HCT116 (cell line): Measurements from ENCODE around the gene RASGRF1. TPM values are rescaled to one million over a fixed set of nuclear protein-coding genes. Genes with fewer than 3 reads are reported as not detected.

Experiments
- ATAC-seq: fragments of 200-7000 bp; cut with Tn5 transposase; 2 replicates; pipeline ENCODE4 v1.9.1; 2020; ENCODE audit warnings: mild to moderate bottlenecking, moderate library complexity
- BruUV-seq: library from RNA; stranded (reverse); fragments of 400-500 nt; replicated peaks from 2 replicates; lab custom pipeline; 2021; lab: Mats Ljungman, UMichigan
- CTCF ChIA-PET: fragments of 300-600 bp; sonication (Branson Sonifier 250); formaldehyde crosslinking; loops from one replicate; lab custom pipeline; 2021; ENCODE audit warnings: antibody characterized with exemption; lab: Charles Lee
- POLR2A ChIA-PET: fragments of 300-600, 350-600 bp; sonication (Branson Sonifier 250); formaldehyde crosslinking; loops from one replicate; lab custom pipeline; 2021; ENCODE audit warnings: antibody characterized with exemption; lab: Charles Lee
- RAD21 ChIA-PET, 2 experiments: fragments of 300-600 bp; sonication (Branson Sonifier 250); formaldehyde crosslinking; loops; one replicate each; lab custom pipeline; 2023; ENCODE audit warnings: low total read pairs in 2 of 2; ENCODE audit not compliant: uncharacterized antibody in 2 of 2, unreplicated experiment in 2 of 2, low non-redundant PET in 1 of 2; lab: Charles Lee
- DNase-seq: peaks from one replicate; pipeline ENCODE4 v3.0.0-alpha.2; 2010; ENCODE audit warnings: low read depth, low spot score
- H2AFZ ChIP-seq: fragments of 200-600 bp; shearing (Covaris generic), sonication (generic); 2 replicates; pipeline ENCODE4 v1.6.1; 2017; ENCODE audit warnings: low read depth, mixed run types, mixed read lengths, antibody characterized with exemption, low read length; ENCODE audit not compliant: poor library complexity, severe bottlenecking
- H3K27ac ChIP-seq: 2 replicates; pipeline ENCODE4 v1.5.1; 2012; ENCODE audit warnings: low read depth, low read length
- H3K27me3 ChIP-seq: fragments of 200-600 bp; sonication (generic); 2 replicates; pipeline ENCODE4 v1.6.1; 2016; ENCODE audit warnings: mixed run types, low read length, mixed read lengths; ENCODE audit not compliant: insufficient read depth
- H3K36me3 ChIP-seq, 2 experiments: fragments of 200-500 bp in 1 of 2; fragments of 200-600 bp in 1 of 2; sonication (Bioruptor generic) in 1 of 2; sonication (generic) in 1 of 2; 2 replicates each; pipeline versions ENCODE4 v1.5.1 to v1.6.1; 2014 to 2016; ENCODE audit warnings: low read length in 2 of 2, inconsistent platforms in 1 of 2, mixed read lengths in 1 of 2, mixed run types in 1 of 2; ENCODE audit not compliant: insufficient read depth in 2 of 2, control insufficient read depth in 1 of 2
- H3K4me1 ChIP-seq, 2 experiments: fragments of 200-600 bp in 1 of 2; sonication (generic) in 1 of 2; 2 replicates each; pipeline versions ENCODE4 v1.5.1 to v1.6.1; 2012 to 2017; ENCODE audit warnings: low read length in 2 of 2, inconsistent platforms in 1 of 2, mild to moderate bottlenecking in 1 of 2, mixed read lengths in 1 of 2, mixed run types in 1 of 2, moderate library complexity in 1 of 2; ENCODE audit not compliant: insufficient read depth in 2 of 2, control insufficient read depth in 1 of 2
- H3K4me2 ChIP-seq: fragments of 200-600 bp; sonication (generic); 2 replicates; pipeline ENCODE4 v1.6.1; 2017; ENCODE audit warnings: mixed run types, low read length, mixed read lengths
- H3K4me3 ChIP-seq, 2 experiments: fragments of 200-600 bp in 1 of 2; sonication (generic) in 1 of 2; replicated peaks in 1 of 2; 2 replicates each; pipeline ENCODE4 v1.5.1; 2011 to 2016; ENCODE audit warnings: low read length in 2 of 2, control low read depth in 1 of 2, low read depth in 1 of 2, mild to moderate bottlenecking in 1 of 2, mixed read lengths in 1 of 2, mixed run types in 1 of 2
- H3K79me2 ChIP-seq: fragments of 200-600 bp; sonication (generic); 2 replicates; pipeline ENCODE4 v1.6.1; 2017; ENCODE audit warnings: mild to moderate bottlenecking, mixed run types, low read length, moderate library complexity, mixed read lengths; ENCODE audit not compliant: insufficient read depth
- H3K9ac ChIP-seq: fragments of 200-600 bp; sonication (generic); 2 replicates; pipeline ENCODE4 v1.6.1; 2016; ENCODE audit warnings: low read length, mixed read lengths
- H3K9me2 ChIP-seq: fragments of 200-600 bp; sonication (generic), shearing (Covaris generic); 2 replicates; pipeline ENCODE4 v1.6.1; 2017; ENCODE audit warnings: mixed run types, mild to moderate bottlenecking, moderate library complexity; ENCODE audit not compliant: insufficient read depth
- H3K9me3 ChIP-seq, 2 experiments: fragments of 200-500 bp in 1 of 2; fragments of 200-600 bp in 1 of 2; sonication (Bioruptor generic) in 1 of 2; sonication (generic) in 1 of 2; 2 replicates each; pipeline ENCODE4 v1.6.1; 2014 to 2017; ENCODE audit warnings: low read length in 2 of 2, mixed read lengths in 2 of 2, inconsistent platforms in 1 of 2, low read depth in 1 of 2, mild to moderate bottlenecking in 1 of 2, mixed run types in 1 of 2, moderate library complexity in 1 of 2; ENCODE audit not compliant: control insufficient read depth in 1 of 2, insufficient read depth in 1 of 2
- H4K20me1 ChIP-seq: fragments of 200-600 bp; sonication (generic), shearing (Covaris generic); 2 replicates; pipeline ENCODE4 v1.6.1; 2017; ENCODE audit warnings: mixed run types, mild to moderate bottlenecking, moderate library complexity; ENCODE audit not compliant: insufficient read depth
- CBX3 ChIP-seq: IDR thresholded peaks from 2 replicates; pipeline ENCODE4 v1.6.1; 2012; ENCODE audit warnings: low read depth
- EGR1 ChIP-seq: IDR thresholded peaks from 2 replicates; pipeline ENCODE4 v1.6.1; 2012; ENCODE audit warnings: low read depth
- ELF1 ChIP-seq: IDR thresholded peaks from 2 replicates; pipeline ENCODE4 v1.6.1; 2012; ENCODE audit warnings: low read depth, borderline replicate concordance
- EZH2 ChIP-seq: fragments of 200-600 bp; sonication (generic); IDR thresholded peaks from 2 replicates; pipeline ENCODE4 v1.6.1; 2017; ENCODE audit warnings: antibody characterized with exemption, mixed run types
- EZH2phosphoT487 ChIP-seq: fragments of 200-600 bp; IDR thresholded peaks from 2 replicates; pipeline ENCODE4 v1.6.1; 2018; ENCODE audit warnings: antibody characterized with exemption, borderline replicate concordance
- FOSL1 ChIP-seq: IDR thresholded peaks from 2 replicates; pipeline ENCODE4 v1.6.1; 2012; ENCODE audit warnings: low read depth
- POLR2AphosphoS5 ChIP-seq: IDR thresholded peaks from 2 replicates; pipeline ENCODE4 v1.6.1; 2011; ENCODE audit warnings: mild to moderate bottlenecking, low read depth, low read length, moderate library complexity
- RAD21 ChIP-seq: IDR thresholded peaks from 2 replicates; pipeline ENCODE4 v1.6.1; 2012; ENCODE audit warnings: low read depth, mild to moderate bottlenecking
- SIN3A ChIP-seq: IDR thresholded peaks from 2 replicates; pipeline ENCODE4 v1.6.1; 2012; ENCODE audit warnings: low read depth
- SP1 ChIP-seq: IDR thresholded peaks from 2 replicates; pipeline ENCODE4 v1.6.1; 2012; ENCODE audit warnings: low read depth
- SRF ChIP-seq: IDR thresholded peaks from 2 replicates; pipeline ENCODE4 v1.6.1; 2012; ENCODE audit warnings: low read depth
- YY1 ChIP-seq: IDR thresholded peaks from 2 replicates; pipeline ENCODE4 v1.6.1; 2011; ENCODE audit warnings: low read length, low read depth, moderate library complexity, mild to moderate bottlenecking; ENCODE audit not compliant: insufficient replicate concordance; ENCODE audit errors: extremely low read depth
- ZFX ChIP-seq: fragments of 450-650 bp; IDR thresholded peaks from 2 replicates; pipeline ENCODE4 v1.6.1; 2017
- ZNF274 ChIP-seq: fragments of 200-500 bp; sonication (Bioruptor generic); IDR thresholded peaks from 2 replicates; pipeline ENCODE4 v1.6.1; 2014; ENCODE audit warnings: mild to moderate bottlenecking, low read depth, low read length, inconsistent platforms
- intact Hi-C: fragments of 100-400 bp; cut with micrococcal nuclease; formaldehyde crosslinking; loops from 2 replicates; pipeline ENCODE4 v1.10.0; 2022
- total RNA-seq: library from RNA; stranded (reverse); gene quantifications from one replicate; pipeline ENCODE4 v1.2.1, GENCODE V29; 2021; ENCODE audit not compliant: unreplicated experiment
- TF ChIP-seq, protein P1 (sequence below), 3 experiments: fragments of 200-600 bp in 1 of 3; sonication (generic) in 1 of 3; IDR thresholded peaks in 2 of 3; conservative IDR thresholded peaks in 1 of 3; 2 replicates each; pipeline ENCODE4 v1.5.1; 2012 to 2017; ENCODE audit warnings: low read depth in 2 of 3, low read length in 2 of 3, antibody characterized with exemption in 1 of 3, borderline replicate concordance in 1 of 3, control low read depth in 1 of 3, mild to moderate bottlenecking in 1 of 3, mixed read lengths in 1 of 3, mixed run types in 1 of 3, moderate library complexity in 1 of 3; ENCODE audit not compliant: insufficient read depth in 1 of 3
- TF ChIP-seq, protein P2 (sequence below): IDR thresholded peaks from 2 replicates; pipeline ENCODE4 v1.6.1; 2012
- TF ChIP-seq, protein P3 (sequence below): IDR thresholded peaks from 2 replicates; pipeline ENCODE4 v1.6.1; 2012; ENCODE audit warnings: low read depth
- TF ChIP-seq, protein P4 (sequence below): IDR thresholded peaks from 2 replicates; pipeline ENCODE4 v1.6.1; 2012

Gene RASGRF1
- total RNA-seq, 1 experiment from 2014 or later: 2.4 TPM

DNA sequence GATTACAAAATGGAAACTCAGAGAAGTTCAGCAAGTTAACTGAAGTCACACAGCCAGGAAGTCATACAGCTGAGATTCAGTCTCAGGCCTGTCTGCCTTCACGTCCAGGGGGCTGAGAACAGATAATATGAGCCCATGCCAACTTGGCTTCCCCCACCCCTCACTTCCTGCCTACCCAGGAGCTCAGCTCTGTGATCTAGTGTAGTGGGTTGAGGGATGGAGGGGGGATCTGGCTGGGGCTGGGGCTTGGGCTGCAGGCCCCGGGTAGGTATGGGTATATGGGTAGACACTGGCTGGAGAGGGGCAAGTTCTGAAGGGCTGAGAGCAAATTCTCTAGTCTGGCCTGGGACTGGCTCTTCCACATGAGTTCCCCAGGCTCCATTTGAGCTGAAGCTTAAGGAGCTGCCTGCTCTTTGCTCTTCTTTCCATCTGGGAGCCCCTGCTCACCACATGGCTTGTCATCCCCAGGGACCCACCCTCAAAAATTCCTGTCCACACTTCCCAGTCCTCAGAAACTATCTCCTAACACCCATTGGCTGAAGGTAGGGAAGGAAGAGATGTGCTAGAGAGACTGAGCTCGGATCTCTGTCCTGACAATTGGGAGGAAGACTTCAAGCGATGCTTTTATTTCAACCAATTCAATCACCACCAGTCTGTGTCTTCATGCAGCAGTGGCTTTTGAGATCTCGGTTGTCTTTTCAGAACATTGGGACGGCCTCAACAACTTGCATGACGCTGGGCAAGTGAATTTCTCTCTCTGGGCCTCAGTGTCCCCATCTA, 2.0 kb downstream of the RASGRF1 start:
- ChIA-PET CTCF (no interaction called here), POLR2A (no interaction called here), RAD21 (no interaction called here)
- Histone ChIP-seq H3K36me3 (no peaks in the 10 kb centered on the region), H3K9ac (no peak overlapping the region), H3K27me3 (peaks cover 30% of the 10 kb centered on the region), H3K4me1 (no peaks in the 10 kb centered on the region), H4K20me1 (no peaks in the 10 kb centered on the region), H3K4me2 (no peak overlapping the region), H3K4me3 (no peak overlapping the region), H3K9me3 (no peaks in the 10 kb centered on the region), H3K9me2 (no peaks in the 10 kb centered on the region), H3K79me2 (no peaks in the 10 kb centered on the region), H3K27ac (no peak overlapping the region), H2AFZ (no peak overlapping the region)
- intact Hi-C loops: no loop called here
- TF ChIP-seq, protein P1, sequence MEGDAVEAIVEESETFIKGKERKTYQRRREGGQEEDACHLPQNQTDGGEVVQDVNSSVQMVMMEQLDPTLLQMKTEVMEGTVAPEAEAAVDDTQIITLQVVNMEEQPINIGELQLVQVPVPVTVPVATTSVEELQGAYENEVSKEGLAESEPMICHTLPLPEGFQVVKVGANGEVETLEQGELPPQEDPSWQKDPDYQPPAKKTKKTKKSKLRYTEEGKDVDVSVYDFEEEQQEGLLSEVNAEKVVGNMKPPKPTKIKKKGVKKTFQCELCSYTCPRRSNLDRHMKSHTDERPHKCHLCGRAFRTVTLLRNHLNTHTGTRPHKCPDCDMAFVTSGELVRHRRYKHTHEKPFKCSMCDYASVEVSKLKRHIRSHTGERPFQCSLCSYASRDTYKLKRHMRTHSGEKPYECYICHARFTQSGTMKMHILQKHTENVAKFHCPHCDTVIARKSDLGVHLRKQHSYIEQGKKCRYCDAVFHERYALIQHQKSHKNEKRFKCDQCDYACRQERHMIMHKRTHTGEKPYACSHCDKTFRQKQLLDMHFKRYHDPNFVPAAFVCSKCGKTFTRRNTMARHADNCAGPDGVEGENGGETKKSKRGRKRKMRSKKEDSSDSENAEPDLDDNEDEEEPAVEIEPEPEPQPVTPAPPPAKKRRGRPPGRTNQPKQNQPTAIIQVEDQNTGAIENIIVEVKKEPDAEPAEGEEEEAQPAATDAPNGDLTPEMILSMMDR (IDR thresholded peaks at IDR 0.05 in 2 of 3, conservative IDR thresholded peaks at IDR 0.05 in 1 of 3; ENCODE audit: borderline replicate concordance in 1 of 3, insufficient read depth in 1 of 3, low read depth in 2 of 3, low read length in 2 of 3): no peak
- no peak for TF ChIP-seq ZNF274
- TF ChIP-seq SRF: no peak
- no peak for TF ChIP-seq FOSL1
- TF ChIP-seq EZH2phosphoT487: no peak
- no peak for TF ChIP-seq YY1
- TF ChIP-seq CBX3: no peak
- TF ChIP-seq, protein P2, sequence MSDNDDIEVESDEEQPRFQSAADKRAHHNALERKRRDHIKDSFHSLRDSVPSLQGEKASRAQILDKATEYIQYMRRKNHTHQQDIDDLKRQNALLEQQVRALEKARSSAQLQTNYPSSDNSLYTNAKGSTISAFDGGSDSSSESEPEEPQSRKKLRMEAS: no peak
- TF ChIP-seq ZFX: no peak
- no peak for TF ChIP-seq ELF1
- TF ChIP-seq, protein P3, sequence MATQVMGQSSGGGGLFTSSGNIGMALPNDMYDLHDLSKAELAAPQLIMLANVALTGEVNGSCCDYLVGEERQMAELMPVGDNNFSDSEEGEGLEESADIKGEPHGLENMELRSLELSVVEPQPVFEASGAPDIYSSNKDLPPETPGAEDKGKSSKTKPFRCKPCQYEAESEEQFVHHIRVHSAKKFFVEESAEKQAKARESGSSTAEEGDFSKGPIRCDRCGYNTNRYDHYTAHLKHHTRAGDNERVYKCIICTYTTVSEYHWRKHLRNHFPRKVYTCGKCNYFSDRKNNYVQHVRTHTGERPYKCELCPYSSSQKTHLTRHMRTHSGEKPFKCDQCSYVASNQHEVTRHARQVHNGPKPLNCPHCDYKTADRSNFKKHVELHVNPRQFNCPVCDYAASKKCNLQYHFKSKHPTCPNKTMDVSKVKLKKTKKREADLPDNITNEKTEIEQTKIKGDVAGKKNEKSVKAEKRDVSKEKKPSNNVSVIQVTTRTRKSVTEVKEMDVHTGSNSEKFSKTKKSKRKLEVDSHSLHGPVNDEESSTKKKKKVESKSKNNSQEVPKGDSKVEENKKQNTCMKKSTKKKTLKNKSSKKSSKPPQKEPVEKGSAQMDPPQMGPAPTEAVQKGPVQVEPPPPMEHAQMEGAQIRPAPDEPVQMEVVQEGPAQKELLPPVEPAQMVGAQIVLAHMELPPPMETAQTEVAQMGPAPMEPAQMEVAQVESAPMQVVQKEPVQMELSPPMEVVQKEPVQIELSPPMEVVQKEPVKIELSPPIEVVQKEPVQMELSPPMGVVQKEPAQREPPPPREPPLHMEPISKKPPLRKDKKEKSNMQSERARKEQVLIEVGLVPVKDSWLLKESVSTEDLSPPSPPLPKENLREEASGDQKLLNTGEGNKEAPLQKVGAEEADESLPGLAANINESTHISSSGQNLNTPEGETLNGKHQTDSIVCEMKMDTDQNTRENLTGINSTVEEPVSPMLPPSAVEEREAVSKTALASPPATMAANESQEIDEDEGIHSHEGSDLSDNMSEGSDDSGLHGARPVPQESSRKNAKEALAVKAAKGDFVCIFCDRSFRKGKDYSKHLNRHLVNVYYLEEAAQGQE: no peak
- TF ChIP-seq EZH2: no peak
- TF ChIP-seq RAD21: no peak
- TF ChIP-seq SIN3A: no peak
- no peak for TF ChIP-seq POLR2AphosphoS5
- TF ChIP-seq, protein P4, sequence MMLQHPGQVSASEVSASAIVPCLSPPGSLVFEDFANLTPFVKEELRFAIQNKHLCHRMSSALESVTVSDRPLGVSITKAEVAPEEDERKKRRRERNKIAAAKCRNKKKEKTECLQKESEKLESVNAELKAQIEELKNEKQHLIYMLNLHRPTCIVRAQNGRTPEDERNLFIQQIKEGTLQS: no peak
- TF ChIP-seq EGR1: no peak
- no peak for TF ChIP-seq SP1
- ATAC-seq (no peak), DNase-seq (no peak)
- BruUV-seq: no TSS peak
